C4-2B (cell line): Measurements from ENCODE around the gene WDR27.

Source experiments
- H3K27ac ChIP-seq: fragments of 450-650 bp; 2 replicates; pipeline ENCODE4 v1.5.1; 2017
- ZFX ChIP-seq: fragments of 450-650 bp; IDR thresholded peaks from 2 replicates; pipeline ENCODE4 v1.6.1; 2017
- TF ChIP-seq, protein P1 (sequence below): fragments of 450-650 bp; conservative IDR thresholded peaks from 2 replicates; pipeline ENCODE4 v1.5.1; 2017; ENCODE audit warnings: mild to moderate bottlenecking

WDR27 gene

DNA sequence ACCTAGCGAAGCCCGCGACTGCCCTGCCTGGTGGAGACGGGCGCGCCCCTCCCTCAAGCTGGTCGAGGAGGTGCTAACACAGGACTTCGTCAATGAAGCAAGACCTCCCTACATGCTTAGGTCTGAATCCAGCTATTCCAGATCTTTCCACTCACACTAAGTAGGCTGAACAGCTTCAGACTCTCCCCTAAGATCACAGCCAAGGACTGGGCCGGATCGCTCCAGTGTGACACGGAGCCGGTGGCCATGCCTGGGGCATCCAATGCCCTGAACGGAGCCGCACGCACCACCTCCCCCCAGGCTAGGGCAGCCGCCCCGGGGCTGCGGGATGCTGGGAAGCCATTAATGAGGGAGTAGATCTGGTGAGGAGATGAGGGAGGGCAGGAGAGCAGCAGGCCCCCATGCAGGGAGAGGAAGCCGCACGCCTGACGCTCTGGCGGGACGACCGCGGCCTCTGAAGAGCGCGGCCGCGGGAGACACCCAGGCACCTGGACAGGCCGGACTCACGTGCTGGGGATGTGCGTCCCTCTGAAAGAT is 200.0 kb downstream of the WDR27 start:
- H3K27ac ChIP-seq = no peak overlapping the region
- TF ChIP-seq, protein P1, sequence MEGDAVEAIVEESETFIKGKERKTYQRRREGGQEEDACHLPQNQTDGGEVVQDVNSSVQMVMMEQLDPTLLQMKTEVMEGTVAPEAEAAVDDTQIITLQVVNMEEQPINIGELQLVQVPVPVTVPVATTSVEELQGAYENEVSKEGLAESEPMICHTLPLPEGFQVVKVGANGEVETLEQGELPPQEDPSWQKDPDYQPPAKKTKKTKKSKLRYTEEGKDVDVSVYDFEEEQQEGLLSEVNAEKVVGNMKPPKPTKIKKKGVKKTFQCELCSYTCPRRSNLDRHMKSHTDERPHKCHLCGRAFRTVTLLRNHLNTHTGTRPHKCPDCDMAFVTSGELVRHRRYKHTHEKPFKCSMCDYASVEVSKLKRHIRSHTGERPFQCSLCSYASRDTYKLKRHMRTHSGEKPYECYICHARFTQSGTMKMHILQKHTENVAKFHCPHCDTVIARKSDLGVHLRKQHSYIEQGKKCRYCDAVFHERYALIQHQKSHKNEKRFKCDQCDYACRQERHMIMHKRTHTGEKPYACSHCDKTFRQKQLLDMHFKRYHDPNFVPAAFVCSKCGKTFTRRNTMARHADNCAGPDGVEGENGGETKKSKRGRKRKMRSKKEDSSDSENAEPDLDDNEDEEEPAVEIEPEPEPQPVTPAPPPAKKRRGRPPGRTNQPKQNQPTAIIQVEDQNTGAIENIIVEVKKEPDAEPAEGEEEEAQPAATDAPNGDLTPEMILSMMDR = no peak
- TF ChIP-seq ZFX = no peak

DNA sequence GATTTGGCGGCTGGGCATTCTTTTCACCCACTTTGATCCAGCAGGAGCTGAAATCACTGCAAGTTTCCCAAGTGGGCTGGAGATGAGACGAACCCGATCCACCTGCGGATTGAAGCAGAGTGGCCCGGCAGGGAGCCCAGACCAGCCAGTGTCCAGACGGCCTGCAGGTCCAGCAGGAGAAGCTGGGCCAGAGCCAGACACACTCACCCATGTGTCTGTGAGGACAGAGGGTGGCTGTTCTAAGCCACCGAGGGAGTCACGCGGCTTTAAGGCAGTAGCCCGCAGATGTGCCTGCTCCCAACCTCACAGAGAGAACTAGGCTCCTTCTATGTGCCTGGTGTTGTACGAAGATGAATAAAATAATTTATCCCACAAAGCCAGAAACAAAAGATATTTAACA is 200.7 kb downstream of the WDR27 start:
- no peak overlapping the region for H3K27ac ChIP-seq
- TF ChIP-seq, protein P1 = no peak
- TF ChIP-seq ZFX = no peak

GRCh38 chr6:169500688-169501087 is 201.1 kb downstream of the WDR27 start:
- TF ChIP-seq, protein P1 = no peak
- TF ChIP-seq ZFX = no peak
- H3K27ac ChIP-seq = no peak overlapping the region

DNA sequence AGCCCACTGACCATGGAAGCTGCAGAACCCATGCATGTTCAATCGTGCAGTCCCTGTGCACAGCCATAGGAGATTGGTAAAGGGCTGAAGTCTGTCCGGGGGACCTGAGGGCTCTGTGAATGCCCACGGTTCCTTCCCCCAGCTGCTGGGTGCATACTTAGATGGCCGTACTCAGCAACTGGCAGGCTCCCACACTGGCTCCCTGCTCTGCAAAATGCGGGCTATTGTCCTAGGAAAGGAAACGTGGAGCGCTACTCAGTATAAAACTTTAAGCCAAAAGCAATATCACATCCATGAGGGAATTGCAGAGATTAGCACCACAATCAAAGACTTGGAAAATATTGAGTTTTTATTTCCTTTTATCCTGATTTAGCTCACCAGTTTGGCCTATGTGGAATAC is 202.0 kb downstream of the WDR27 start:
- H3K27ac ChIP-seq = no peak overlapping the region
- TF ChIP-seq, protein P1 = no peak
- no peak for TF ChIP-seq ZFX

- TF ChIP-seq ZFX = no peak
- TF ChIP-seq, protein P1 = no peak
- no peak overlapping the region for H3K27ac ChIP-seq
Measured at GRCh38 chr6:169498916-169499513, 202.8 kb downstream of the WDR27 start.

DNA sequence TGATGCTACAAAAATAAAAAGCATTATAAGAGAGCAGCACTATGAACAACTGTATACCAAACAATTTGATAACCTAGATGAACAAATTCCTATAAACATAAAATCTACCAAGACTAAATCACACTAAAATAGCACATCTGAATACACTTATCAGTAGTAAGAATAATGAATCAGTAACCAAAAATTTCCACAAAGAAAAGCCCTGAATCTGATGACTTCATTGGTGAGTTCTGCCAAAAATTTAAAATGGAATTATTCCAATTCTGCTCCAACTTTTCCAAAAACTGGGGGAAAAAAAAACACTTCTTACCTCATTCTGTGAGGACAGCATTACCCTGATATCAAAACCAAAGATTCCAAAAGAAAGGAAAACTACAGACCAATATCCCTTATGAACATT is 206.2 kb downstream of the WDR27 start:
- no peak overlapping the region for H3K27ac ChIP-seq
- TF ChIP-seq, protein P1 = no peak
- TF ChIP-seq ZFX = no peak

DNA sequence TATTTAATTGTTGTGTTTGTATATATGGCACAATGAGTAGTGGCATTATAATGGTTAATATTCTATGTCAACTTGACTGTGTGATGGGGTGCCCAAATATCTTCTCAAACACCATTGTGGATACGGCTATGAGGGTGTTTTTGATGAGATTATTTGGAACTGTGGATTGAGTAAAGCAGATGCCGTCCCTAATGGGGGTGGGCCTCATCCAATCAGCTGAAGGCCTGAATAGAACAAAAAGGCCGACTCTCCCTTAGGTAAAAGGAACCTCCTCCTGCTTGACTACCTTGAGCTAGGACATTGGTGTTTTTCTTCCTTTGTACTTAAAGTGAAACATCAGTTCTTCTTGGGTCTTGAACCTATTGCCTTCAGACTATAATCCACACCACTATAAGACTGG is 207.8 kb downstream of the WDR27 start:
- TF ChIP-seq, protein P1 = no peak
- no peak for TF ChIP-seq ZFX
- H3K27ac ChIP-seq = no peak overlapping the region
